T47D (cell line): ENCODE measurements around the gene RAP1A.

Experiments used
- DNase-seq, 2 experiments: peaks; one replicate each; pipeline versions ENCODE4 v3.0.0 to v3.0.0-alpha.2; 2011 to 2012; ENCODE audit warnings: low read depth in 1 of 2, low spot score in 1 of 2
- JUND ChIP-seq: IDR thresholded peaks from 2 replicates; pipeline ENCODE4 v1.6.1; 2012; ENCODE audit warnings: low read depth
- in situ Hi-C: cut with HindIII; loops from 2 replicates; pipeline ENCODE4 v1.10.0; 2016; ENCODE audit warnings: low sequenced_read_pairs, low pct_unique_long_range_greater_than_20kb

RAP1A gene

DNA sequence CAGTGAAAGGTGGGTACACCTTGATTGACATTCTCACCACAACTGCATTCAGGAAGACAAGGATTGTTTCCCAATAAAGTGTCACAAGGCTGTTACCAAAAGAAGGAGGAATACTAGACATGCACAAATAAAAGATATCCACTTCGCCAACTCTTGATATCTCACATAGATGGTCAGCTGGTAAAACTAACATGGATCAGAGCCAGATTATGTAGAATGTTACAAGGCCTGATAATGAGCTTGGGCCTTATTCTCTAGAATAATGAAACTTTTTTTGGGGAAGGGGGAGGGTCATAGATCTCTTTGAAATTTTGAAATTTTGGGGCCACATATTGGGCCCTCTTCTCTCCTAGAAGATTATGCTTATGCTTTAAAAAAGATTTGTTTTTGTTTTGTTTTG, 24.9 kb downstream of the RAP1A start:
- no peak for DNase-seq
- no peak for TF ChIP-seq JUND
- in situ Hi-C loops: no loop called here

DNA sequence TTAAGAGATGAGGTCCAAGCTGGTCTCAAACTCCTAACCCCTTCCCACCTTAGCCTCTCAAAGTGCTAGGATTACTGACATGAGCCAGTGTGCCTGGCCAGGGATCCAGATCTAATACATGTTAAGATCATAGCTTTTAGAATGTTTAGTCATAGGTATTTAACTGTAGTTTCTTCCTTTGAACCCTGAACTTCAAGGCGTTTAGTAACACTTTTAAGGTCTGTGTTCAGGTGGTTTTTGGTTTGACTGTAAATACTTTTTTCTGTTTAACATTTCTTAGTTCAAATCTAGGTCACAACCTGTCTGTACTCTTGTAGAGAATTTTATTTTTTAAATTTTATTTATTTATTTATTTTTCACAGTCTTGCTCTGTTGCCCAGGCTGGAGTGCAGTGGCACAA, 28.1 kb downstream of the RAP1A start:
- no peak for DNase-seq
- in situ Hi-C loops: no loop called here
- TF ChIP-seq JUND: no peak

DNA sequence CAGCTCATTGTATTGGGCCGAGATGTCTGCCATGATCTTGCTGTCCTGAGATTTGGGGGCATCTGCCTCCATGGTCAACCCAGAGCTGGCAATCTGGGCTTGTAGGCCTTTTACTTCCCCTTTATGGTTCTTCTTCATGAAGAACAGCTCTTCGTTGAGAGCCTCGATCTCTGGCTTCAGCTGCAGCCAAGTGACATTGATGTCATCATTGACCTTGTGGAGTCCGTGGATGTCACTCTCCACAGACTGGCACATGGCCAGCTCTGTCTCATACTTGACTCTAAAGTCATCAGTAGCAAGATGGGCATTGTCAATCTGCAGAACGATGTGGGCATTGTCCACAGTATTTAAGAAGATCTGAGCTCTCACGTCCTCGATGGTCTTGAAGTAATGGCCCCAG, 29.2 kb downstream of the RAP1A start:
- DNase-seq: no peak
- in situ Hi-C loops: no loop called here
- no peak for TF ChIP-seq JUND

DNA sequence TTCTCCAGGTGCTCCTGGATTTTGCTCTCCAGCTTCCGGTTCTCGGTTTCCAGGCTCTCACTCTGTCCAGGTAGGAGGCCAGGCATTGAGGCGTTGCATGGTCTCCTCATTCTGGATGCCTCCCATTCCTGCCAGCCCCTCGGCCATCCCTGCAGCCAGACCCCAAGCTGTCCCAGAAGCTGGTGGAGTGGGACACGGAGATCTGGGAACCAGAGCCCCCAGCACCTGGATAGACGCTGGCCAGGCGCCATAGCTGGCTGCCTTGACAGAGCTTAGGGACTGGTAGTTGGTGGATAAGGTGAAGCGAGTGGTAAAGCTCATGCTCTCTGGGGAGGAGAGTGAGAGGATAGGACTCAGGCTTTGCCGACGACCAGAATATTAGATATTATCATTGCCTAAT, 29.6 kb downstream of the RAP1A start:
- DNase-seq: no peak
- TF ChIP-seq JUND: no peak
- in situ Hi-C loops: no loop called here

DNA sequence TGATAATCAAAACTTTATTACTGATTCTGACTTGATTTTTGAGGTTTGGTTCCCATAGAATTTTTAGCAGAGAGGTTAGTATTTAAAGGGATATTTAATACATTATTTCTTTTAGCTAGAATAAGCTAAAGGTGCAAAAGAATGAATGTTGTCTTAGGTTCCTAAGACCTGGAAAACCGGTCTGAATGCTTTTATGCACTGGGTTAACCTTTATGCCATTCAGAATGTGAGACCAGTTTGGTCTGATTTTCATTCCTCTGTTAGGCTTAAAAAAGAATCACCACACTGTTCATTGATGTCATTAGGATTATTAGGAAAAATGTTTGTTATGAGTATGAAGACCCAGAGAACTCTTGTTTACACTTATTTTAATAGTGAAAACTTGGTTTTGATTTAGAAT, 30.1 kb downstream of the RAP1A start:
- in situ Hi-C loops: no loop called here
- no peak for TF ChIP-seq JUND
- peak; percentile 2 to 77 for DNase-seq

DNA sequence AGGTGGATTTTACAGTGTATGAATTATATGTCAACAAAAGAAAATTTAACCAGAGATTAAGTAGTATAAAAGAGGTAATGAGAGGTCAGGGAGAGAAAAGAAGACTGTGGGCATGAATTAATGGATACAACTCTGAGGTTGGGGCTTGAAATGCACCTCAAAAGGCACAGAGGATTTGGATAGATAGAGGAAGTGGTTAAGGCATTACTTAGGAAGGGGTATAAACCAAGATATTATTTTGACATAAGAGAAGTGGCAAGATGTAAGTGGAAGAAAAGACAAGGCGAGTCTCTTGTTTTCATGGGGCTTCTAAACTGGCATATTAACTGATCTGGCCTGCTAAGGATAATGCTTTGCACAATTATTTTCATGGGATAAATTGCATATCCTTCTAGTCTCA, 34.1 kb downstream of the RAP1A start:
- in situ Hi-C loops: no loop called here
- no peak for TF ChIP-seq JUND
- DNase-seq: no peak

DNA sequence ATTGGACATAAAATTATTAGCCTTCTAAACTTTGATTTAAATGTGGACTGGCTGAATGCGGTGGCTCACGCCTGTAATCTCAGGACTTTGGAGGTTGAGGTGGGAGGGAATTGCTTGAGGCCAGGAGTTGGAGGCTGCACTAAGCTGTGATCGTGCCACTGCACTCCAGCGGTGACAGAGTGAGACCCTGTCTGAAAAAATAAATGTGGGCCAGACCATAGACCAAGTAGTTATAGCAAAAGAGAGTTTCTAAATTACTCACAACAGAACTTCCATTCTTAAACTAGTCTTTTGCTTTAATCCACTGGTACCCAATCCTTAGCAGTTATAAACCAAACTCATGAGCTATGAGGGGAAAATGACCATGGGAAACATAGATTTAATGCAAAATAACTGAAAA, 35.2 kb downstream of the RAP1A start:
- in situ Hi-C loops: no loop called here
- no peak for DNase-seq

DNA sequence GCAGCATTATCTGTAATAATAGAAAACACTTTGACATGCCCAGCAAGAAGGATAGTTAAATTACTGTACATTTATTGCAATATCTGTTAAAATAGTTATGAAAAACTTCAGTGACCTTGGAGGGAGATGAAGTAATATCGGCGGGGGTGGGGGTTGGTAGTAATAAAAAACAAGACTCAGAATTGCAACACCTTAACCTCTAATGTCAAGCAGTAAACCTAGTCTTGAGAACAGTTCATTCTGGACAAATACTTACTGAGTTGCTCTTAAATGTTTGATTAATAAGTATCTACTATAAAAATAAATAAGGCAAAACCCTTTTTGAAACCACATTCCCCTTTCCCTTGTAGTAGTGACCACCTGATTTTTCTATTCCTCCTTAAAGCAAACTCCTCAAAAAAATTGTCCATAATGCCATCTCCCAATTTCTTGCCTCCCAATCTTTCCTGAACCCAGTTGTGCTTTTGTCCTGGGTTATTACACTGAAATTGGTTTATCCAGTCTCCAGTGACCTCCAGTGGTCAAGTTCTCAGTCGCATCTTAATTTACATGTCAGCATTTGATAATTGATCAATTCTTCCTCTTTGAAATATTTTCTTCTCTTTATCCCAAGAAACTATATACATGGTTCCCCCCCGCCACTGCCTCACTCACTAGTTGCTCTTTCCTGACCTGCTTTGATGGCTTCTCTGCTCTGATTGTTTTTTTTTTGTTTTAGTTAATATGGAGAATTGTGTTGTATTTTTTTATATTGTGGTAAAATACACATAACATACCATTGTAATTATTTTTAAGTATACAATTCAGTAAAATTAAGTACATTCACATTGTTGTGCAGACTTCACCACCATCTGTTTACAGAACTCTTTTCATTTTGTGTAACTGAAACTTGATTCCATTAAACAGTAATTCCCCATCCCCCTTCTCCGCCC, 36.8 kb downstream of the RAP1A start:
- peak; percentile 7 to 61 for DNase-seq
- in situ Hi-C loops: no loop called here
- TF ChIP-seq JUND: no peak

More for the DNA sequence above, 35.2 kb downstream of the RAP1A start:
- TF ChIP-seq JUND: no peak

DNA sequence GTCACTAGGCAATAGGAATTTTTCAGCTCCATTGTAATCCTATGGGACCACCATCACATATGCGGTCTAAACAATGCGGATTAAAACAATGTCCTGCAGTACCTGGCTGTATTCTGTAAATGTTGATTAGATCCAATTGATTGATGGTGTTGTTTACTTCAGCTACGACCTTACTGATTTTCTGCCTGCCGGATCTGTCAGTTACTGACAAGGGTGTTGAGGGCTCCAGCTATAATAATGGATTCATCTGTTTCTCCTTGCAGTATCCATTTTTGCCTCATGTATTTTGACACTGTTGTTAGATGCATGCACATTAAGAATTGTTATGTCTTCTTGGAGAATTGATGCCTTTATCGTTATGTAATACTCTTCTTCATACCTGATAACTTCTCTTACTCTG, 39.0 kb downstream of the RAP1A start:
- in situ Hi-C loops: no loop called here
- DNase-seq: no peak
- TF ChIP-seq JUND: no peak

DNA sequence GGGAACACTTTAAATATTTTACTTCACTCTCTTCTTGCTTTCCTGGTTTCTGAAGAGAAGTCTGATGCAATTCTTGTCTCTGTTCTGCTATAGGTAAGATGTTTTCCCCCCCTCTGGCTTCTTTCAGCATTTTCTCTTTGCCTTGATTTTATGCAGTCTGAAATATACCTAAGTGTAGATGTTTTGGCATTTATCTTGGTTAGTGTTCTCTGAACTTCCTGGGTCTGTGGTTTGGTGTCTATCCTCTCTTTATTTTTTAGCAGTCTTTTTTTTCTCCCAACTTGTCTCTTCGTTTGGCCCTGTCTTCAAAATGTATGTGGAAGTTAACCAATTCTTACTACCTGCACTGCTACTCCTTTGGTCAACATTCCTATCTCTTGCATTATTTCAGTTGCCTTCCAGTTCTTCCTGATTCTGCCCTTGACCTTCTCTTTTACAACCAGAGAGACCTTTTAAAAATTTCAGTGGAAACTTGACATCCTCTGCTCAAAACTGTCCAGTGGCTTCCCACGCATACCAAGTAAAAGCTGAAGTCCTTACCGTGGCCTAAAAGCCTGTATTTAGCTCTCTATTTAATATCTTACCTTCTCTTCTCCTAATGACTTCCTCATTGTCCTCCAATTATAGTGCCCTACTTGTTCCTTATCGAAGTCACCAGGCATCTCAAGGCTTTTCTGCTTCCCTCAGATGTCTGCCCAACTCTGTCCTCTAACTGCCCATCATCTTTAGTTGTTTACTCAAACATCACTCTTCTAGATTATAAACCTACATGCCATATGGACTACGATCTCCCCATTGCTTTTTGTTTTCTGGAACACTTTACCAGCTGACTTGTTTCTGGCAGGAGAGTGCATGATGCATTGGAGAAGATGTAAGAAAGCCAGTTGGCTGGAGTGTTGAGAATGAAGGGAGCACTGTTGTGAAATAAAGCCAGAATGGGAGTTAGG, 40.9 kb downstream of the RAP1A start:
- no peak for DNase-seq
- no peak for TF ChIP-seq JUND
- in situ Hi-C loops: no loop called here

DNA sequence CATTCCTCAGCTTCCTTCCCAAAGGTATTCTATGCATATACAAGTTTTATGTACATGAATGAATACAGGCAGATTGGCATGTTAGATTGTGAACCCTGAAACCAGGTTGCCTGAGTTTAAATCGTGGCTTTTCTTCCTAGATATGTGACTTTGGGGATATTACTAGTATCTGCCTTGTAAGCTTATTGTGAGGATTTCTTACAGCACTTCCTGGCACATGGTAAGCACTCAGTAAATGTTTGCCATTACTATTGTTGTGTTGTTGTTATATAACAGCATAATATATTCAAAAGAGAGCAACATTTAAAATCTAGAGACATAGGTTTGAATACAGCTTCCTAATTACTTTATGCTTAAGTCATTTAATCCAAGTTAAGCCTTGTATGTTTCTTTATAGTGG, 45.1 kb downstream of the RAP1A start:
- no peak for TF ChIP-seq JUND
- in situ Hi-C loops: no loop called here
- DNase-seq: no peak

DNA sequence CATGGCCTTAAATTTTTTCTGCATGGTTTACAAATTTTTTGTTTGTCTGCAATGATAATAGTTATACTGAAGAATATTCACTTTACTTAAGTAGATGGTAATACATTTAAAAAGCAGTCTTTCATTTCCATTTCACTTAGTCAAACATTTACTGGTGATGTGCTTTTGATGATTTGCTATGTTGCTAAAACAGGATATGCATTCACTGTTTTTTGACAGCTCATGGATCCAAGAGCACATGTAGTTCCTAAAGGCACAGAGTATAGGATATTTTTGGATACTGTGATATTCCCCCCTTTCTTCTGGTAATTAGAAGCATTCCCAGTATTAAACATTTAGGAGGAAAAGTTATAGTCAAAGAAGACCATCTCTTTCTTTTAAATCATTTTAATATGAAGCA, 45.9 kb downstream of the RAP1A start:
- no peak for DNase-seq
- TF ChIP-seq JUND: no peak
- in situ Hi-C loops: no loop called here

DNA sequence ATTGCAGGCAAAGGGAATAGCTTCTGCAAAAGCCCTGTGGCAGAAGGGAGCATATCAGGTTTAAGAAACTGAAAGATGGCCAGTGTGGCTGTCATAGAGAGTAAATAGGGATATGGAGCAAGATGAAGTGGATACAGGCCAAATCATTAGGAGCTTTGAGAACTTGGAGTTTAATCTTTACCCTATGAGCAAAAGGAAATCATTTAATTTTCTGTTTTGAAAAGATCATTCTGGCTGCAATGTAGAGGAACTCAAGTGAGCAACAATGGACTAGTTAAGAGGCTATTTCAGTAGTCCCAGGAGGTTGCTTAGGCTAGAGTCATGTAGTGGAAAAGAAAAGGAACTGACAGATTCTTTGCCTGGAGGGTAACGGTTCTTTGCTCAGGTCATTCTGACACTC, 47.2 kb downstream of the RAP1A start:
- no peak for TF ChIP-seq JUND
- no peak for DNase-seq
- in situ Hi-C loops: no loop called here

DNA sequence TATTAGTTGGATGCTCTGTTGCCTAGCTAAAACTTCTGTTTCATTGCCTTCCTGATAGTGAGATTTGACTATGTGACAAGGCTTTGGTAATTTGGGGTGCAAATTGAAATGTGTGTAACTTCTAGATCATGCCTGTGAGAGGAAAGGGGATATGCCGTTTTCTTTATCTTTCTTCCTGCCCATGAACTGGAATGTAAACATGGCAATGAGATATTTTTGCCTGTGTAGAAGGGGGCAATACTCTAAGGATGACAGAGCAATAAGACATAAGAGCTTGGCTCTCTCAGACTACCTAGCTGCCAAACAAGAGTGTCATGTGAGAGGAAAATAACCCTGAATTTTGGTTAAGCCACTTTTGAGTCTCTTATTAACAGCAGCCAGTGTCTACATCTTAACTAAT, 49.7 kb downstream of the RAP1A start:
- no peak for TF ChIP-seq JUND
- in situ Hi-C loops: no loop called here
- no peak for DNase-seq
